Cortex of kidney (tissue), 1 donor: Measurements from ENCODE around the gene FIGNL1.

Experiments
- DNase-seq: peaks from one replicate; lab custom pipeline; 2025; lab: John Stamatoyannopoulos, UW

FIGNL1 gene, protein sequence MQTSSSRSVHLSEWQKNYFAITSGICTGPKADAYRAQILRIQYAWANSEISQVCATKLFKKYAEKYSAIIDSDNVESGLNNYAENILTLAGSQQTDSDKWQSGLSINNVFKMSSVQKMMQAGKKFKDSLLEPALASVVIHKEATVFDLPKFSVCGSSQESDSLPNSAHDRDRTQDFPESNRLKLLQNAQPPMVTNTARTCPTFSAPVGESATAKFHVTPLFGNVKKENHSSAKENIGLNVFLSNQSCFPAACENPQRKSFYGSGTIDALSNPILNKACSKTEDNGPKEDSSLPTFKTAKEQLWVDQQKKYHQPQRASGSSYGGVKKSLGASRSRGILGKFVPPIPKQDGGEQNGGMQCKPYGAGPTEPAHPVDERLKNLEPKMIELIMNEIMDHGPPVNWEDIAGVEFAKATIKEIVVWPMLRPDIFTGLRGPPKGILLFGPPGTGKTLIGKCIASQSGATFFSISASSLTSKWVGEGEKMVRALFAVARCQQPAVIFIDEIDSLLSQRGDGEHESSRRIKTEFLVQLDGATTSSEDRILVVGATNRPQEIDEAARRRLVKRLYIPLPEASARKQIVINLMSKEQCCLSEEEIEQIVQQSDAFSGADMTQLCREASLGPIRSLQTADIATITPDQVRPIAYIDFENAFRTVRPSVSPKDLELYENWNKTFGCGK

DNA sequence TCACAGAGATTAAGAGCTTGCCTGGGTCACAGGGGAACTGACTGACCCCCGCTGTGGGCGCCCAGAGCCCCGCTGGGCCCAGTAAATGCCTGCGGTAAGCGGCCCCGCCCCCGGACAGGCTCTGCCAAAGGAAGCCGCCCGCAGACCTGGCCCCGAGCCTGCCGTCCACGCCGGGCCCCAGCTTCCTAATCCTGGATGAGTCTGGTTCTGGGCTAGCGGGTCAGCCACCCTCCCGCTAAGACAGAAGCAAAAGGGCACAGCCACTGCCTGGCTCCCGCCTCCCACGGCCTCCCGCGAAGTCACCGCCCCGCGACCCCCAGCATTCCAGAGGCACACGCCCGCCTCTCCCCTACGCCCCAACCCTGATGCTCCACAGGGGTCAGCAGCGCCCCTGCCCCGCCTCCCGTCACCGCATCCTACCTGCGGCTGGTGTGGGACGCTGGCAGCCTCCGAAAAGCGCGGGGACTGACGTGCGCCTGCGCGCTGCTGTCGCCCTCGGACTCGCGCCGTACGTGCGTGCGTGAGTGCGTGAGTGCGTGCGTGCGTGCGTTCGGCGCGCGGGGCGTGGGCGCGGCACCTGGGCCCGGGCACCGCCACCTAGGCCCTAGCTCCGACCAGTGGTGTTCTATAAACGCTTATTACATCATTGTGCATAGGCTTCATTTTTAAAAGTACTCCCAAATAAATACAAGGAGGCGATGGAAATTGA, at the start of gene FIGNL1:
TSS of gene FIGNL1 (minus strand) at position 470 of the 709 bp plus-strand sequence. CDS start 3,063 bp downstream, outside the sequence.
- DNase-seq: no peak

DNA sequence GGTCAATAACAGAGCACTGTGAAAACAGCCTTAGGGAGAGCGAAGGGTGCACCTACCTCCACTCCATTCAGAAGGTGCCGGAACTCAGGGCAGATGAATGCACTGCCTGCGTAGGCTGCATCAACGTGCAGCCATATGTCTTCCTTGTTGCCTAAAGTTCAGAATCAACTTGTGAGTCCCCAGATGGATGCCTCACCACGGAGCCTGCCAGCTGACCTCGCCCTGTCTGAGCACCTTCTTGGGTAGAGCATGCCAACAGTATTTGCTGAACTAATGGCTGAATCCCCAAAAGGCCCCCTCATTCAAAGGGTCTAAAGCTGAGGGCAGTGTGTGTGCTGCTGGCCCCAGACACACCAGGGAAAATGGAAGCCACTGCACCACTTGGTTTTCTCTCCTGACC, 48.9 kb upstream of the FIGNL1 start:
- no peak for DNase-seq

DNA sequence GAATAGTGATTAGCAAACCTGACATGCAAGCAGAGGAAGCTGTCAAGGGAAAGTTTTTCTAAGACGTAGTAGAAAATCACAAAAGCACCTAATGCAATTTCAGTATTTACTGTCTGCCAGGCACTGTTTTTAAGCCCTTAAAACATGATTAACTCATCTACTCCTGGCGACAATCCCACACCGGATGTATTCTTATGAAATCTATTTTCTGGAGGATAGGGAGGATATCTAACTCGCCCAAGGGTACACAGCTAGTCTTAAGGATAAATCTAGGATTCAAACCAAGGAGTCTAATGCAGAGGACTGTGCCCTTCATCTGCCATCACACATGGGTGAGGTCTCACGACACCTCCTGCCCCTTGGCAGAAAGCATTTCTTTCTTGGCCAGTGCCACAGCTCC, 47.8 kb upstream of the FIGNL1 start:
- no peak for DNase-seq

DNA sequence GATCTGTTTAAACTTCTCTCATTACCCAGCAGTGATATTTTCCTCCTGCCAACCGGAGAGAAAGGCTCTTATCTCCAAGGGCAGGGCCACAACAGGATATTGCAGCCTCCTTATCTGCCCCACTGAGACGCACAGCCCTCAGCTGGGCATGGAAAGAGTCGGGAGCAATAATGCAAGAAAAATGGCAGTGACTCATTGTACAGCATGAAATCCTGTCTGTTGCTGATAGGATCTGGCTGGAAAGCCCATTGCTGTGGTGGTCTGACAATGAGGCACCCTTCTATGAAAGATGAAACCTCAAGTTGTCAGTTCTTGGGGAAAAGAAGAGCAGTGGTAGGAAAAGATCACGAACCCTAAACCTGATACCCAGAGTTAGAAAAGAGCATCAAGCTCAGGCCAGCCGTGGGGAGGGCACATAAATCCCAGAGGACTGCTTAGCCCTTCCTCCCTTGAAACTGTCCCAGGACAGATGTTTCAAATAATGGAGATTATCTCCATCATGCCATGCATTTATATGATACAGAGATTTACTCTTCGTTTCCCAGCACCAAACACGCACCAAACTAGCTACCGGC, 47.0 kb upstream of the FIGNL1 start:
- no peak for DNase-seq

DNA sequence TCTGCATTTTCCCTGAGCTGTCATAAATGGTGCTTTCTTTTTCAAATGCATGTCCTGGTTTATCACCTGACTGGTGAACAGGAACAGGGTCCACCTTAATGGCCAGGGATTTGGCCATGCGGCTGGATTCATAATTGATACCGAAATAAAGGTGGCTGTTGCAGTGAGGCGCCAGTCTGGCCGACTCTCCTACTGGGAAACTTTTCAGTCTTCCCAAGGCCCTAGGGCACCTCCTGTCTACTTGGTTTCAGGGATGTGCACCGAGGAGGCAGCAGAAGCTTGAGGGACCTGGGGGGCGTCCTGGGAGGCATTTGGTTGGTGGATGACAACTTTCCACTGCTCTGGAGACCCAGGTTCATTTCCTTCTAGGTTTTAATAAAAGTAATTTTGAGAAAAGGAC, 46.4 kb upstream of the FIGNL1 start:
- DNase-seq: no peak

DNA sequence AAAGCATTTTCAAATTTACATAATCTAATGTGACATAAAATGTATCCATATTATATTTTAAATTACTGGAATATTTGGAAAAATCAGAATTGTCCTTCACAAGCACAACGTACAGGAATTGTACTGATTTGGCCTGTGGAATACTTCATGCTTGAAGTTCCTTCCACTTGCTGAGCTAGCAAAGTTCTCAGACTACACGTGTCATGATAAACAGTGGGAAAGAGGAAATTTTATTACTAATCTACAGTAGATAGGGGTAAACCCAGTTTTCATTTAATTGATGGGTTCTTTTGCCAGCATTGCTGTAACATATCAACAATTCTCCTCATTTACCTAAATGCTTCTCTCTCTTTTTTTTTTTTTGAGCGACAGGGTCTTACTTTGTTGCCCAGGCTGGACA, 45.6 kb upstream of the FIGNL1 start:
- DNase-seq: no peak

DNA sequence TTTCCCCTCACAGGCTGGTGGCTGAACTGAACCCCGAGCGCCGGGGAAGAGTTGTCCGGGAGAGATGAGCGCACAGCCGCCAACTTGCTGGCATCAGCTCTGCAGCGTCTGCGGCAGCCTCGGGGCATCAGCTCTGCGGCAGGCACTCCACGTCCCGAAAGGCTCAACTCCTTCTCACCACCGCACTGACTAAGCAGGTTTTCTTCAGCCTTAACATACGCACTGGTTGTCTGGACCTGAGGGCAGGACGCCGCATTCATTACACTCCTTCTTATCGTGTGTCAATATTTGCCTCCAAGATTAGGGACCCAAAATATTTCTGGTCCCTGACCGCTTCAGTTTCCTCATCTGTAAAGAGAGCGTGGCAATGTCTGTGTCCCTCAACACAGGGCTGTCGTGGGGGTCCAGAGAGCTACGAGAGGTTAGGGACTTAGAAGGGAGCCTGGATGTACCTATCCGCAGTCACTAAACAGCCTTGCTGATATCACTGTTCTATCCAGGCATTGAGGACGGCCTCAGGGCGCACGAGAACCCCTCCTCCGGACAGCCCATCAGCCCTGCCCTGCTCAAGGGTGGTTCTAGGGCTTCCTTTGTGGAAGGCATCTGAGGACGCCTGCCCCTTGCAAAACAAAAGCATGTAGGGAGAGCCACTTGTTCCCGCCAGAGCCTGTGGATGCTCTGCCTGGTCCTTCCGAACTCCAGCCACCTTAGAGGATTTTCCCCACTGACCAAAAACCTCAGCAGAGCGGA, 42.8 kb upstream of the FIGNL1 start:
- DNase-seq: no peak

DNA sequence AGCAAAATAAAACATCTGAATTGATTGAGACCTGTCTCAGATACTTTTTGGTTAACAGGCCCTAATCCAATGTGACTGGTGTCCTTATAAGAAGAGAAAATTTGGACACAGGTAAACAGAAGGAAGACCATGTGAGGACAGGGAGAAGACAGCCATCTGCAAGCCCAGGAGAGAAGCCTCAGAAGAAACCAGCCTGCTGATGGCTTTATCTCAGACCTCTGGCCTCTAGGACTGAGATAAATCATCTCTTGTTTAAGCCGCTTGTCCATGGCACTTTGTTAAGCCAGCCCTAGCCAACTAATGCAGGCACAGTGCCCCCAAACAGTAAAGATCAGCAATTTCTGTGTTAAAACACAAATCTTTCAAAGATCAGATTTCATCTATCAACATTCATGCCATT, 41.8 kb upstream of the FIGNL1 start:
- no peak for DNase-seq

DNA sequence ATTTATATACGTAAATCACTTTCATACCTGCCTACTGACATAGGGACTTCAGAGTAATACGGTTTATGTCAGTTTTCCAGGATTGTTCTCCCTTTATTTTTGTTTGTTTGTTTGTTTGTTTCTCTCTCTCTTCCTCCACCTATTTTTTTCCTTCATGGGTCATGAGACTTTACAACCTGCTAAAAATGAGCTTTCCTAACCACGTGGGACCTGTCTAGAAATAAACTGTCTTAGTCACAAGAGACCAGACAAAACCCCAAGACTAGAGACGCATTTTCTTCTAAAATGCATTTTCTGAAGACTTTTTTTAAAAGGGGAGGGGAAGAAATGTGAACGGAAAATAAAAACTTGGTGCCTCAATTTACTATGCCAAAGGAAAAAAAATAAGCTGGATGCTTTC, 41.1 kb upstream of the FIGNL1 start:
- no peak for DNase-seq

DNA sequence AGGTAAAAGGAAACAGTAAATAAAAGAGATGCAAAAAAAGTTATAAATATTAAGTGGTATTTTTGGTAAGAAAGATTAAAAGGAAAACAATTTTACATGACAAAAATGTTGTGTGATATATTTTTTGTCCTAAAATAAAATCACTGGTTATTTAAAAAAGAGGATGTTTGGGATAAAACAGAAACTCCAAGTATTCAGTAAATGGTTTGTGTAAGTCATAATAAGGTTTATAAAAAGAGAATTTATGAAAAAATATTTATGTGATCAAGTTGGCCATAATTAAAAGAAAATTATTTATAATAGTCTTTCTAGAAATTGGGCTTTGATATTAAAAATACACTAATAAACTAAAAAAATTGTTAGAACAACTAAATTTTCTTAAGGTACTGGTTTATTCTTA, 38.2 kb upstream of the FIGNL1 start:
- no peak for DNase-seq

DNA sequence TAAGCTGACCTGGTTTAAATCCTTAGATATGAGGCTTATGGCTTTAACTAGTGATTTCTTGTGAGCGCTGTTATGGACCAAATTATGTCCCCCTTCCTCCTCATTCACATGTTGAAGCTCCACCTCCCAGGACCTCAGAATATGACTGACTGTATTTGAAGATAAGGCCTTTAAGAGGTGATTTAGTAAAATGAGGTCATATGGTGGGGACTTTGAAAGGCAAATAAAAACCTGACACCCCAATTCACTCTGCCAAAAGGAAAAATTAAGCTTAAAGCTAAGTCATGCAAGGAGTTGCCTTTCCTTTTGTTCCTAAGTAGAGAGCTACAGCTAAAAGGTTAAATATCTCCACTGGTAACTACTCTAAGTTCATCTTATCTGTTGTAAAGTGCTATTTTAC, 36.4 kb upstream of the FIGNL1 start:
- DNase-seq: no peak

DNA sequence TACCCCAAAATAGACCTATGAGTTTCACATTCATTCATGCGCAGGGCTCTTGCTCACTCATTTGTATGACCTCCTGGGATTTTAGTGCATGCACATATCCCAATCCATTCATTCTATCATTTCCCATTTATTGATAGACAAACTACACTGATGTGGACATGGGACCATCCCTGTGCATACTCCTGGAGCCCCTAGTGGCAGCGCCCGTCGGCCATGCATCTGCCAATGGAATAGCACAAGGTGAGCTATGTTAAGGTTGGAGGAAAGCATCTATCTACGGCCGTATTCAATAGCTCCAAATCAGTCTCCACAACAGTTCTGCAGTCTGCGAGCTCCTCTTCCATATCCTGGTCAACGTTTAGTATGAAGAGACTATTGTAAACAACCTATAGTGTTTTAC, 31.7 kb upstream of the FIGNL1 start:
- no peak for DNase-seq

DNA sequence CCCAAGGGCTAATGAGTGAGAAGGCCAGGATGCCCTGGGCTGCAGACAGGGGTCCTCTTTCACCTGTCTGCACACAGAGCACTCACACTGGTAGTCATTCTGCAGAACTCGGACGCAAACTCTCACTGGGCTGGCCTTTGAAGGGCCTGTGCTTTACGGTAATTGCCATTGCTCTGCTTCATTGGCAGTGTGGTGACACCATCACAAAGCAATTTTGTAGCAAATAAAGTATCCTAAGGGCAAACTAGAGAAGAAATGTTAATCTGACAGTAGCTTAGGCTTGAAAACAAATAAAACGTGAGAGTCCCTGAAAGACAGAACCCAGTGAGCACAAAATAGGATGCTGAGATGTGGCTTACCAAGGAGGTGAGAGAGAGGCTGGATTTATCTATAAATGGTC, 30.6 kb upstream of the FIGNL1 start:
- DNase-seq: no peak

DNA sequence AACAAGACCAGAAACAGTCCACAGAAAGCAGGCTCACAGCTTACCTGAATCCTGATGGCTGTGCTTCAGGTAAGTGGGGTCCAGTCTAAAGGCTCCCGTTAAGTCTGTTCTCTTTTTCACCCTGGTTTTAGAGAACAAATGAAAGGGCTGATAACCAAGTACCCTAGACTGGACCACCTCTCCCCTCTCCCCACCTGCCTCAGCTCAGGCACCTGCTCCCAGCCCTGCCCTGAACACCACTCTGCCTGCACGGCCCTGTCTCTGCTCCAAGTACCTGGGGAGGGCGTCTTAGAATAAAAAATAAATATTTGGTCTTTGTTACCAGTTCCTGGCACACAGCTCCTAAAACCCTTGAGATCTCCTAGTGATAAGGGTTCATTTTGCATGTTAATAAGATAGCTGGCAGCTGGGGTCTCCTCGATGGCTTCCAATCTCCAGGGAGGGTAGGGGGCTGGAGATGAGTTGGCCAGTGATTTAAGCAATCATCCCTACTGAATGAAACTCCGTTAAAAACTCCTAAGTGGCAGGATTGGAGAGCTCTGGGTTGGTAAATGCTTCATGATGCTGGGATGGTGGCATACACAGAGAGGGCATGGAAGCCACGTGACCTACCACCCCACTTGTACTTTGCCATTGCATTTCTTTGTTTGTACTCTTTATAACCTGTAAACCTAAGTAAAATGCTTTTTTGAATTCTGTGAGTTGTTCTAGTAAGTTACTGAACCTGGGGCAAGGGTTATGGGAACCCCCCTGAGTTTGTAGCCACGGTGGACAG, 29.8 kb upstream of the FIGNL1 start:
- no peak for DNase-seq

DNA sequence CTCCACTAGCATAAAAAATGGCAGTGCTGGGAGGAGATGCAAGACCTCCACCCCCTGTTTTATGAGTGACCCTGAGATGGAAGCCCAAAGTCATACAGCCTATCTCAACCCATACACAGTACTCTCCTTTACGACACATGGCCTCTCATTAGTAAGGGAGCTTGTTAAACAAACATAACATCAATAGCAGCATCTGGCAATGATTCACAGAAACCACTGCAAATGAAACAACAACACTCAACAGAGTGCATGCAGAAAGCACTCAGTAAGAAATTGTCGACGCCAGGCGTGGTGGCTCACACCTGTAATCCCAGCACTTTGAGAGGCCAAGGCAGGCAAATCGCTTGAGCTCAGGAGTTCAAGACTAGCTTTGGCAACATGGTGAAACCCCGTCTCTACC, 27.5 kb upstream of the FIGNL1 start:
- DNase-seq: no peak

DNA sequence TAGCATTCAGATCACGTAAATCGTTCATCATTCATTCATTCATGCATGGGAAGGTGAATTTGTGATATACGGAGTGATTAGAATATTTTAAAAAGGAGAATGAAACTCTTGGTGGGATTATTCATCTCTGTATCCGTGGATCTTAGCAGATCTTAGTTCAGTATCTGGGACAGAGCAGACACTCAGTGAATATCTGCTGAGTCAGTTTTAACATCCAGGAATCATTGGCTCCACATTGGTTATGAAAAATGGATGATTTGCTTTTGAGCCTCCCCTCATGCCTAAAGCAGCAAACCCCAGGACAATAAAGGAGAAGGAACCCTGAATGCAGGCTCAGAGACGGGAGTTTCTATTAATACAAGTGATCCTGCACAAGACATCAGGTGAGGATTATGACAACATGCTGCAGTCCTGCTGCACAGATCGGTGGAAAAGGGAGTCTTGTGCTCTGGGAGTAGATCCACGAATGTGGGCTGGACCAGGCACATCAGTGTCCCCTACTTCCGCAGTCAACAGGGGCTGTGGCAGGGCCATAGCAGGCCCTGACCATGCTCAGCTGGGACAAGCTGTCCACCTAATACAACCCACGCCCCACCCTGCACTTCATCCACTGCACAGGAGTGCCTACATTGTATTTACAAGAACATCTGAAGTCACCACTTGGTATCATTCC, 26.9 kb upstream of the FIGNL1 start:
- no peak for DNase-seq

DNA sequence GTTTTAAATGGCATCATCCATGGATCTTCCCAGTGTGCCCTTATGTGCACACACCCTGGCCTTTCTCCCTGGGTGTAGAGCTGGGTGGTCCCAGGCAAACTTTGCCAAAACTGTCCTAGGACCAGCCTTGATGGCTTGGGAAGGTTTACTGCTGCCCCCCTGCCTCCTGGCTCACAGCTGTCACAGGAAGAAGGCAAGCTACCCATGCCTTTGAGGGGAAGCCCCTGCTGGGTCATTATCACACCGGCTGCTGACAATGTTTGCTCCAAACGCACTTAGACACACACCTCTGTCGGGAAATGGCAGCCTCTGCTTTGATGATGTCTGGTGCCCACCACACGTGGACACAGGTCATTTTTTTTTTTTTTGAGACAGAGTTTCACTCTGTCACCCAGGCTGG, 25.2 kb upstream of the FIGNL1 start:
- DNase-seq: no peak

DNA sequence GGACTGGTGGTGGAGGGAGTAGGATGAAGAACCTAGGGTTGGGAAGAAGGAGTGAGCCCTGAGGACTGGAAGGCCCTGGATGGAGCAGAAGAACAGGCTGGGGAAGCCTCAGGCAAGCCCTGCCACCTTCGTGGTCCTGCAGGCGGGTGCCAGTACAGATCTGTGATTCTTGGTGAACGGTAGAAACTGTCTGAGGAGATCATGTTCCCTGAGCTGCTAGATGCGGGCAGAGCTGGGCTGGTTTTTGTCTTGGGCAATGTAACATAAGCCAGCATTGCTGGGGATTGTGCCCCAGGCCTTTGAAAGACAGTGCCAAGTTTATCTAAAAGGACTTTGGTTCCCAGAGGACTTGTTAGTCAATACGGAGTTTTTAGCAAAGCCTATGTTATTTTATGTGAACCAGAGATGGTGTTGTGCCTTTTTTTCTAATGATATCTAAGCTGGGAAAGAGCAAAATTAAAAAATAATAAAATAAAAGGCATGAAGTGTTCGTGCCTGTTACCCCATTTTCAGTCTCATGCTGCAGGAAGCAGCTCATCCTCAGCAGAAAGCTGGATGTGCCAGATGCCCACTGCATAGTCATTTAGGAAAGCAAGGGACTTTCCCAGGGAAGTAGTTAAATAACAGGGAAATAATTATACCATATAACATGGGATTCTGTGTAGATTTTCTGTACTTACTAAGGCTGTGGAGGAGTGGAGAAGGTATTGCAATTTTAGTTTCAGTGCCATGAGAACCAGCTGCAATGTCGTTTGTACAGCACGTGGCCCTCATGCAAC, 24.4 kb upstream of the FIGNL1 start:
- DNase-seq: no peak

DNA sequence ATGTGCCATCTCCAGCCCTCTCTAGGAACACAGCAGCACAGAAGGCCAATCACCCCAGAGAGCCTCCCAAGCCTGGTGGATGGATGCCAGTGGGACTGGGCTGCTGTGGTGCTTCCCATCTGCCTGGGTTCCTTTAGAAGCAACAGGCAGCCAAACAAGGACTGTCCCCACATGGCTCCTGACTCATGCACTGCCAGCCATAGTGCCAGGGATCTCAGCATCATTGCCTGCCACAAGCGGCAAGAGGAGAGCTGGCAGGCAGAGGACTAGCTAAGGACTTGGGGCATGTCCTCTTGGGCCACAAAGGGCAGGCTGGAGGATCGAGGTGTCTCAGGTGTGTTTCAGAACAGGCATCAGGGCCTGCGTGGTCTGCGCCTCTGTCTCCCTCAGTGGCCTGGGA, 23.4 kb upstream of the FIGNL1 start:
- no peak for DNase-seq

DNA sequence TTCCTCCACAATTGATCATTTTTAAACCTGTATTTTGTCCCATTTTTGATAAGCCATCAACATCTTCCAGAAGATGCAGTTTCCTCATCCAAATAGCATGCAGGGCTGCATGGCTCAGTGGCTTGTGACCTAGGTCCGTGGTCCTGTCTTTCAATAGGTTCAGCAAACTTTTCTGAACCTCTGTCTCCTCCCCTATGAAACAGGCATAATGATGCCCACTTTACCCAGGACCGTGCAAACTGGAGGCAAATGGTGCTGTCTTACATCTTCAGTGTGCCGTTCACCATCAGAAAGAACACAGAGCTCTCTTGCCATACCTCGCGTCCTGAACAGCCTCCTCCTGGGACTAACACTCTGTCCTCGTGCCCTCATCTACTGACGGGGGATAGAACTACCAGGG, 22.3 kb upstream of the FIGNL1 start:
- DNase-seq: no peak
